Peyer's patch (tissue), 4 donors: ENCODE results near the gene SMG6.

Experiments
- POLR2A ChIP-seq, 2 donors: fragments of 450-650 bp; IDR thresholded peaks; one replicate each; pipeline ENCODE4 v1.5.1; 2017; ENCODE audit warnings: antibody characterized with exemption in 2 of 2, mild to moderate bottlenecking in 2 of 2, moderate library complexity in 2 of 2
- TF ChIP-seq, protein P1 (sequence below), 6 experiments: fragments of 450-650 bp in 4 of 6; fragments of 200-600 bp in 2 of 6; sonication (generic) in 1 of 6; IDR thresholded peaks; one replicate each; pipeline ENCODE4 v1.5.1; 2017 to 2019; ENCODE audit warnings: antibody characterized with exemption in 6 of 6, mild to moderate bottlenecking in 3 of 6, moderate library complexity in 1 of 6

DNA sequence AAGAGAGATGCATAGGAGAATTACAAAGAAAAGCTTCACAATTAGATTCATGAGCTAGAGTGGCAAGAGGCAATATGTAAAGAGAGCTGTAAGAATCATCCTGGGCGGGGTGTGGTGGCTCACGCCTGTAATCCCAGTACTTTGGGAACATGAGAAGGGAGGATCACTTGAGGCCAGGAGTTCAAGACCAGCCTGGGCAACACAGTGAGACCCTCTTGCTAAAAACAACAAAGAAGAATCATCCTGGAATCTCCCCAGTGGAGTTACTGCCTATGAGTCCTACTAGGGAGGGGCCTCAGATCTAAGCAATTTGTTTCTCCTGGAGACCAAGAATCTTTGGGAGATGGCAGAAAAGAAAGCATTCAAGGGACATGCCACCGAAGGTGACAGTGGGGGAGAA lies 129.6 kb downstream of the SMG6 start:
- TF ChIP-seq, protein P1, sequence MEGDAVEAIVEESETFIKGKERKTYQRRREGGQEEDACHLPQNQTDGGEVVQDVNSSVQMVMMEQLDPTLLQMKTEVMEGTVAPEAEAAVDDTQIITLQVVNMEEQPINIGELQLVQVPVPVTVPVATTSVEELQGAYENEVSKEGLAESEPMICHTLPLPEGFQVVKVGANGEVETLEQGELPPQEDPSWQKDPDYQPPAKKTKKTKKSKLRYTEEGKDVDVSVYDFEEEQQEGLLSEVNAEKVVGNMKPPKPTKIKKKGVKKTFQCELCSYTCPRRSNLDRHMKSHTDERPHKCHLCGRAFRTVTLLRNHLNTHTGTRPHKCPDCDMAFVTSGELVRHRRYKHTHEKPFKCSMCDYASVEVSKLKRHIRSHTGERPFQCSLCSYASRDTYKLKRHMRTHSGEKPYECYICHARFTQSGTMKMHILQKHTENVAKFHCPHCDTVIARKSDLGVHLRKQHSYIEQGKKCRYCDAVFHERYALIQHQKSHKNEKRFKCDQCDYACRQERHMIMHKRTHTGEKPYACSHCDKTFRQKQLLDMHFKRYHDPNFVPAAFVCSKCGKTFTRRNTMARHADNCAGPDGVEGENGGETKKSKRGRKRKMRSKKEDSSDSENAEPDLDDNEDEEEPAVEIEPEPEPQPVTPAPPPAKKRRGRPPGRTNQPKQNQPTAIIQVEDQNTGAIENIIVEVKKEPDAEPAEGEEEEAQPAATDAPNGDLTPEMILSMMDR (IDR thresholded peaks at IDR 0.05) = no peak
- TF ChIP-seq POLR2A (IDR thresholded peaks at IDR 0.05) = no peak
